GM19239 (cell line): ENCODE results near the gene TRIOBP.

Experiments
- DNase-seq: peaks from one replicate; pipeline ENCODE4 v3.0.0; 2011; ENCODE audit warnings: low spot score; ENCODE audit not compliant: insufficient read length
- FAIRE-seq: peaks from 2 replicates; lab custom pipeline; 2011; peaks lifted over from hg19 to GRCh38; lab: Jason Lieb, UNC

Gene TRIOBP

DNA sequence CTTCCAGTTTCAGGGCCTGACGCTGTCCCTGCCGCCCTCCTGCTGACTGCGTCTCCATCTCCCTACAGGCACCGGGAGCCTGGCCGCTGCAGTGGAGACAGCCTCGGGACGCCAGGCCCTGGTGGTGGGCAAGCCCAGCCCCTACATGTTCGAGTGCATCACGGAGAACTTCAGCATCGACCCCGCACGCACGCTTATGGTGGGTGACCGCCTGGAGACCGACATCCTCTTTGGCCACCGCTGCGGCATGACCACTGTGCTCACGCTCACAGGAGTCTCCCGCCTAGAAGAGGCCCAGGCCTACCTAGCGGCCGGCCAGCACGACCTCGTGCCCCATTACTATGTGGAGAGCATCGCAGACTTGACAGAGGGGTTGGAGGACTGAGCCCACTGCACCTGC, 31.4 kb upstream of the TRIOBP start:
- DNase-seq (no peak), FAIRE-seq (no peak)

DNA sequence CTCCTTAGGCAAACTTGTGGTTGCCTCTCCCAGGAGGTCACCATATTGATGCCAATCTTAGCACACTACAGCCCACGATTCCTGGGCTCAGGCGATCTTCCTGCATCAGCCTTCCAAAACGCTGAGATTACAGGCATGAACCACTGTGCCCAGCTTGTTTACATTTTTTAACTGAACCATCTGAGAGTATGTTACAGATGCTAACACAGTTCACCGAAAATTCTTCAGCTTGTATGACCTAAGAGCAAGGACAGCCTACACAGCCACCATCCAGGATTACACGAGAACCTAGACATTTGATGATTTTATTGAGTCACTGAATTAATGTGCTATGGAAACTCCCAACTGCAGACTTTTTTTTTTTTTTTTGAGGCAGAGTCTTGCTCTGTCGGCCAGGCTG, 27.3 kb upstream of the TRIOBP start:
- no peak for FAIRE-seq

DNA sequence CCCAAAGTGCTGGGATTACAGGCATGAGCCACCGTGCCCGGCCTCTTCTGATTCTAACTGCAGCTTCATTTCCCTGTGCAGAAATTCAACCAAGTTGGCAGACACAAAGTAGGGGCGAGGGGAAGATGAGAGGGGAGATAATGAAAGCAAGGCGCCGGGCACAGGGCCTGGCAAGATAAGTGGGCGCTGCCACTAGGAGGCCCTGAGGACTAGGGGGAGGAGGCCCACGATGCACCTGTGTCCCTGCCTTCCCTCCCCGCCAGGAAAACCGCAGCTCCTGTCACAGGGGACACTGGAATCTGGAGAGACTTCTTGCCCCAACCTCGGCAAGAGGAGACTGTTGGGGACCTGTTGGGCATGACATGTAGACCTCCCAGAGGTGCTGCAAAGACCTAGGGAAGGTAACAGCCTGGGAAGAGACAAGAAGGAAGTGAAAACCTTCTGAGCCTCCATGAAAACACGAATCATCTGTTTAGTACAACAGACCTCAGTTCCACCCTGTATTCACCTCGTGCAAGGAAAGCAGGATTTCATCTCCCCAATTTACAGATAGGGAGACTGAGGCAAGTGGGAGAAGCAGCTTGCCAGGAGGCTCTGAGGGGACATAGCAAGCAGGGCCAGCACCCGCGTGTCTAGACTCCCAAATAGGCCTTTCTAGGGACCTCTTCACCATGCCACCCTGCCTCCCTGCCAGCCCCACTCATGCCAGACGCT, 24.5 kb upstream of the TRIOBP start:
- DNase-seq (no peak), FAIRE-seq (peak; percentile 47)

More for the DNA sequence above, 27.3 kb upstream of the TRIOBP start:
- DNase-seq, result no peak

DNA sequence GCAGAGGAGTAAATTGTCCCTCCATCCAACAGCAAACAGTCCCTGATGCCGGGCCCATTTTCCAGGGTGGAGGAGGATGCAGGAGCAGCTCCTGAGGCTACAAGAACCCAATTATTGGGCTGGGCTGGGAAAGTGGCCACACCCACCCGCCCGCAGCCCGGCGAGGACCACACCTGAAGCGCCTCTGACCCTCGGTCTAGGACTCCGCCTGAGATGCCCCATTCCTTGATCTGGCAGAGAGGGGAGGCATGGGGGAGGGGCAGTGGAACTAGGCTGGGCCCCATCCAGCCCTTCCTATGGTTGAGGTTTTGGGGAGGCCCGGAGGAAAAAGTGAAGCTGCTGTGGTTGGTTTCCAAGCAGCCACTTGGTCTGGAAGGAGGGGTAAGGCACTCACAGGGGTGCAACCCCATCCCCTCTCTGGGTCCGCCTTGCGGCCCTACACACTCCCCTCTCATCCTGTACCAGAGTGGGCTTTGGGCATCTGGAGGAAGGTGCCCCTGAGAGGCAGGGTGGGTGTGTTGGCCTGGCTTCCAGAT, 23.9 kb upstream of the TRIOBP start:
- DNase-seq (no peak), FAIRE-seq (no peak)

DNA sequence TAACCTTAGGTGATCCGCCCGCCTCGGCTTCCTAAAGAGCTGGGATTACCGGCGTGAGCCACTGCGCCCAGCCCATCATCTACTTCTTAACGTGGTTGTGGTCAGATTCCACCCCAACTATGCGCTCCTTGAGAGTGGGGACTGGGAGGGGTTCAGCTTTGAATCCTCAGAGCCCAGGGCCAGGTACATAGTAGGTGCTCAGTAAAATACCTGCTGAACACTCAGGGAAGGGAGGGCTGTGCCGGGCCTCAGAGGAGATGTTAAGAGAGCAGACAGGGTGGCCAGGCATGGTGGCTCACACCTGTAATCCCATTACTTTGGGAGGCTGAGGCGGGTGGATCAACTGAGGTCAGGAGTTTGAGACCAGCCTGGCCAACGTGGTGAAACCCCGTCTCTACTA, 22.6 kb upstream of the TRIOBP start:
- no peak for FAIRE-seq
- no peak for DNase-seq

DNA sequence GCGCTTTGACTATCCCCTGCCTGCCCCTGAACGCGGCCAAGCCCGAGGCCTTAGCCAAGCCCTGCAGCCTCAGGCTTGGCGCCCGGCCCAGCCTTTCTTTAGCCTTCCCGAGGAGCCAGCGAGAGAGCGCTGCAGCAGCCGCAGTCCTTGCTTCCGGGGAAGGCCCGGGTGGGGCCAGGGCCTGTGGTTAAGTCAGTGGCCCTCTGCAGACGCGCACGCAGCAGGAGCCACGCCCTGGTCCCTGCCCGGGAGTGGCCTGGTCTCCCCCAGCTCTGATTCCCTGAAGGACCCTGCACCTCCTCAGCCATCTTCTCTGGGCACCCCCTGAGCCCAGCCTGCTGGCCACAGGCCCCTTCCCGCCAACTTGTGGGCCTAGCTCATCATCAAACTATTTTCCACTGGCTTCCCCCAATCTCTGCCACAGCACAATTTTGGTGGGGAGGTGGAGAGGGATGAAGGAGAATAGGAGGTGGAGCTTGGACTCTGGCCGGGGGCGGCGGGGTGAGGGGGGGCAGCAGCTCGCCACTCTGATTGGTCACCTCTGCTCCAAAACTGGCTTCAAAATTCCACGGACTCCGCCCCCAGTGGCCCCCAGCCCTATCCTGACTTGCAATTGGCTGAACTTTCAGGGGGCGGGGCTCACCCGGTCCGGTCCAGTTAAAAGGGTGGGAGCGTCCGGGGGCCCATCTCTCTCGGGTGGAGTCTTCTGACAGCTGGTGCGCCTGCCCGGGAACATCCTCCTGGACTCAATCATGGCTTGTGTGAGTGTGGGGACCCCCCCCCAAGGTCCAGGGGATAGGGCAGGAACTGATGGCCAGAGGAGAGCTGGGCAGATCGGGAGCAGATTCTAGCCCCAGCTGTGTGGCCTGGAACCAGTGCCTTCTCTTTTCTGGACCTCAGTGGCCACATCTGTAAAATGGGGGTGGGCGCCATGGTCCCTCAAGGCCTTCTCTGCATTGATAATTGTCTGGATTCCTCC, 21.6 kb upstream of the TRIOBP start, which contains the start of gene LGALS1:
TSS of gene LGALS1 (plus strand) at position 686 of the 979 bp plus-strand sequence. CDS start at position 753, 67 bp downstream.
- DNase-seq (peak; percentile 80), FAIRE-seq (peak; percentile 93)

DNA sequence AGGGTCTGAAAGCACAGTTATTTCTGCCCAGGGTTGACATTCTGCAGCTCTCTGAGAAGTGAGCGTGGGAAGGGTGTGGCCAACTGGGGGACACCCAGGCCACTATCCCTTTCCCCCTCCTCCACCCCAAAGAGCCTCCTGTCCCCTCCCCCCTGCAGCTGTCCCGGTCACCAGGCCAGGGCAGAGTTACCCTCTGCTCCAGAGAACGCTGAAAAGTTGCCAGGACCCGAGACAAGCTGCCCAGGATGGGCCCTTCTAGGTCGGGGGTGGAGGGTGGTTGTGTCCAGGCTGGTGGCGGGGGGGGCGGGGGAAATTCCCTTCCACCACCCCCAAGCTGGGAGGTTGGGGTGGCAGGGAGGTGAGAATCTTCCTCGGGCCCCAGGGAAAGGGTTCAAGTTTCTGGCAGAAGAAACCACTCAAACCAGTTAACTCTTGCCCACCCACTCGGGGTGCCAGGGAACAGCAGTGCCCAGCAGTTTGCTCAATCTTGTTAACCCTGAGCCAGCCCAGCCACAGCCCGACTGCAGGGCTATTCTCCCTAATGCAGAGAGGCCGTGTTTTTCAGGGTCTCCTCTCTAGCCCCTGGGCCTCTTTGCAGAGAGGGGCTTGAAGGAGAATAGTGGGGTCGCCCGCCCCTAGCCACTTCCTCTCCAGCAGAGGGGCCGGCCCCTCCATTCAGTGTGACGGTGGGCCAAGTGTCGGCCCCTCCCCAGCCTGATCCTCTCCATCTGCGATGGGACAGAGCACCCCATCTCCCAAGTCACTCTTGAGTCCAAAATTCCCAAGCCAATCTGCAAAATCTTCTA, 20.7 kb upstream of the TRIOBP start:
- FAIRE-seq (no peak), DNase-seq (no peak)

DNA sequence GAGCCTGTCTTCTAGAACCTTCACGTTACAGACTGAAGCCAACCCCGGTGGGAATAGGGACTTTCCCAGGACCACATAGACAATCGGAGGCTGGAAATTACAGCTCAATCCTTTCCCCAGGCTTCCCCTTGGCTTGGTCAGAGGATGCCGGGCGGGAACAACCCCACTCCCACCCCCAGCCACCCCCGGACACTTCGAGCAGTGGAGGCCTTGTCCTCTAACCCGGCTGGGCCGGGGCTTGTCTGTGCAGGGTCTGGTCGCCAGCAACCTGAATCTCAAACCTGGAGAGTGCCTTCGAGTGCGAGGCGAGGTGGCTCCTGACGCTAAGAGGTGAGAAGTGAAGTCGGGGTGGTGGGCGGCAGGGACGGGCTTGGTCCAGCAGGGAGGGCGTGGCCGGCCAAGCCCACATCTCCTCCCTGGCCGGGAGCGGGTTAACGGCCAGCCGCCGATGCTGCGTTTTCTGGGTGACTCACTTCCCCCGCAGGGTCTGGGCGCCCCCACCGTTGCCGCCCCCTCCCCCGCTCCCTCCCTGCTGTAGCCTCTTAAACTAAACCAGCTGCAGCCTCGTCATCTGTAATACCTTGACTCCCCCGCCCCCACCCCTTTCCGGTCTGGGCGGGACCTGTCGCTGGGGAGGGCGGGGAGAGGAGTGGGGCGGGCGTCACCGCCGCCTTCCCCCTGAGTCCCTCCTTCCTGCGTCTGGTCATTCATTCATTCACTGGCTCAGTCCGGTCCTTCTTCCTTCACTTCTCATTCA, 19.9 kb upstream of the TRIOBP start:
- DNase-seq (peak; percentile 69), FAIRE-seq (peak; percentile 93)

DNA sequence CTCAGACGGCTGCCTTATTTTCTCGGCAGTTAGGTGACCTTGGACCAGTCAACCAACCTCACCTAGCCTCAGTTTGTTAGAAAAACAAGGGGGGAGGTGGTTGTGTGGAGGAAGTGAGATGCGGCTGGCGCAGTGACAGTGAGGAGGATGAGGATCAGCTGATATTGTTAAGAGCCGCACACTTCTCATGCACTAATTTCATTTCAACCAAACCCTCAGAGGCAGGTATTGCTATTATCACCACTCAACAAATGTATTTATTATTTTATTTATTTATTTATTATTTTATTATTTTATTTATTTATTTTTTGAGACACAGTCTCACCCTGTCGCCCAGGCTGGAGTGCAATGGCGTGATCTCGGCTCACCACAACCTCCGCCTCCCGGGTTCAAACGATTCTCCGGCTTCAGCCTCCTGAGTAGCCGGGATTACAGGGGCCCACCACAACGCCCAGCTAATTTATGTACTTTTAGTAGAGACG, 19.3 kb upstream of the TRIOBP start:
- DNase-seq (no peak), FAIRE-seq (no peak)

DNA sequence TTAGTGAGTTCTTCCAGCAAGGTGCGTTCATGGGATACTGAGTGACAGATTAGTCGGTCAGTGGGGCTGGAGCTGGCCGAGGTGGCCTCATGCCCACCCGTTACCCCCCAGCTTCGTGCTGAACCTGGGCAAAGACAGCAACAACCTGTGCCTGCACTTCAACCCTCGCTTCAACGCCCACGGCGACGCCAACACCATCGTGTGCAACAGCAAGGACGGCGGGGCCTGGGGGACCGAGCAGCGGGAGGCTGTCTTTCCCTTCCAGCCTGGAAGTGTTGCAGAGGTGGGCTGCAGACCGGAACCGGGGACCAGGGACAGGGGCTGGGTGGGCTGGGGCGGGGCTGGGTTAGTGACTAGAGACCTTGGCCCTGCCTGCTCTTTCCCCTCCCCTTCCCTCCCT, 18.5 kb upstream of the TRIOBP start:
- FAIRE-seq (no peak), DNase-seq (no peak)

DNA sequence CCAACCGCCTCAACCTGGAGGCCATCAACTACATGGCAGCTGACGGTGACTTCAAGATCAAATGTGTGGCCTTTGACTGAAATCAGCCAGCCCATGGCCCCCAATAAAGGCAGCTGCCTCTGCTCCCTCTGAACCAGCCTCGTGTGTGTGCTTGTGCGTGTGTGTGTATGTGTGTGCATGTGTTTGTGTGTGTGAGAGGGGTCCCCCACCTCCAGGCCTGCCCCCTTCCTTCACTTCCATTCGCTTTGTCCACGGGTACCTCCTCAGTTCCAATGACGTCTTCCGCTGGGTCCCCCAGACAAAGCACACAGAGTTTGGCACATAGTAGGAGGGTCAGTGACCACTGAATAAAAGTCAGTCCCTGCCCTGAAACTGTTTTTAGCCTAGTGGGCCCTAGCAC, 17.2 kb upstream of the TRIOBP start:
- FAIRE-seq (no peak), DNase-seq (no peak)

DNA sequence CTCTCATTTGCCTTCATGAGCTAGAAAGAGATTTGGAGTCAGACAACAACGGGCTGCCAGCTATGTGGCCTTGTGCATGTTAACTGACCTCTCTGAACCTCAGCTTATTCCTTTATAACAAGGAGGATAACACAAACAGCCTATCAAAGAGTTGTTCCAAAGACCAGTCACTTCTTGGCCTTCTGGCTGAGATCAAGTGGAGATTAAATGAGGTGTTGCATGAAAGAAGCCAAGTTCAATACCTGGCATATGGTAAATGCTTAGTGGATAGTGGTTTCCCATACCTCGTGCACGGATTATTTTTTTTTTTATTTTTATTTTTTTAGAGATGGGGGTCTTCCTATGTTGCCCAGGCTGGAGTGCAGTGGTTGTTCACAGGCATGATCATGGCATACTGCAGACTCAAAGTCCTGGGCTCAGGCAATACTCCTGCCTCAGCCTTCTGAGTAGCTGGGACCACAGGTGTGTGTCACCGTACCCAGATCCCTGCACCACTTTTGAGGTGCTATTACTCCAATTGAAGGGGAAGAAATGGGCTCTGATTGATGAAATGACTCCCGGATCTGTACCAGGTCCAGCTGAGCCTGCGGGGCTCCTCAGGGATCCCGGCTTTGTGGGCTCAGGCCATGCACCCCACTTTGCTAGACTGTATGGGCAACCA, 16.5 kb upstream of the TRIOBP start:
- DNase-seq (no peak), FAIRE-seq (no peak)

DNA sequence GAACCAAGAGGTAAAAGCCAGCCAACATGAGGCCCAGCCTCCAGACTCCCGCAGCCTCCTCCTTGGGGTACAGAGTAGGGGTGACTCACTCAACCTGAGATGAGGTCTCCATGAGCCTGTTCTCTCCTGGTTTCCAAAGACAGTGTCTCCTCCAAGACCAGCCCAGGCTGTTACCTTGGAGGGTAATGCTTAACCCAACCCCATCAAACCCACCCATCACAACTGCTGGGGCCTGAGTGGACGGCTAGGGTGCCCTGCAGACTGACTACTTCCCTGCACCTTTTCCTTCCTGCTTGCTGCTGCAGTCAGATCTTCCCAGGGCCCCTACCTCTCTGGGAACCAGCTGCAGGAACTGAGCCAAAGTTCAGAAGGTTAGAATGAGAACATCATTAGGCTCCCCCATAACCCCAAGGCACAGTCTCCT, 15.8 kb upstream of the TRIOBP start:
- no peak for DNase-seq
- no peak for FAIRE-seq

DNA sequence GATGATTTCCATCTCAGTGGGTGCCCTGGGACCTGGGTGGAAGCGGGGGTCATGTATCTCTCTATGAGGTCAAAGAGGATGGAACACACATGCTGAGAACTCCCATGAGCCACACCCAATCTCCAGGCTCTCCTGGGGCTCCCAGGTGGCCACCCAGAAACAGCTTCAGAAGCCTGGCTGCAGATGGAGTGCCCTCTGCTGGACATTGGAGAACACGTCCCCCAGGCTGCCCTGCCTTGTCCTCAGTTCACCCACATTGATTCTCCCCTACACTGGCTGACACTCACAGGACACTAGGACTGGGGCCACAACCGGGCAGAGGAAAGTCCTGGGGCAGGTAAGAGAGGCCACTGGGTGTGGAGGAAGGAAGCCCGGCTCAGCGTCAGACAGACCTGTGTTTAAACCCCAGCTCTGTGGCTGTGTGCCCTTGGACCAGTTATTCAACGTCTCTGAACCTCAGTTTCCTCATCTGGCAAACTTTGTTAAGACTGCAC, 15.2 kb upstream of the TRIOBP start:
- FAIRE-seq, result peak; percentile 97
- DNase-seq, result peak; percentile 56

DNA sequence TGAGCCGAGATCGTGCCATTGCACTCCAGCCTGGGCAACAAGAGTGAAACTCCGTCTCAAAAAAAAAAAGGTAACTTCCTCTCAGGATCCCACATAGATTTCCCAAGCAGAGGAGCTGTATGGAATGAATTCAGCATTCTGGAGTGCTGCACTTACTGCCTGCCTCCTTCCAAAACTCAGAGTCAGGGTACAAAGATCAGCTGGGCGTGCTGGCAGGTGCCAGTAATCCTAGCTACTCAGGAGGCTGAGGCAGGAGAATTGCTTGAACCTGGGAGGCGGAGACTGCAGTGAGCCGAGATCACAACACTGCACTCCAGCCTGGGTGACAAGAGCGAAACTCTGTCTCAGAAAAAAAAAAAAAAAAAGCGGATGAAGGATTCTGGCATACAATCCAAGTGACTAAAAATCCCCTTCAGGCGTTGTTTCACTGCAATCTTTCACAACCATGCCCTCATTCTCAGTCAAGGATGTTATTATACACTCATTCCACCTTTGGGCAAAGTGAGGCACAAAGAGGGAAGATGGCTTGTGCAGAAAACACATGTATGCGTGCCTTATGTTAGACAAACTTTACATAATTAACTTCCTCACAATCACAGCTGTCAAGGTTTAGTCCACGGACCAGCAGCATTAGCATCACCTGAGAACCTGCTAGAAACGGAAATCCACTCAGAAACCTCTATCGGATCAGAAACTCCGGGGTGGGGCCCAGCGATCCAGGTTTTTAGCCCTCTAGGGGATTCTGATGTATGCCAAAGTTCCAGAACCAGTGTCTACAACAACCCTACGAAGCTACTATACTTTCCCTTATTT, 11.8 kb upstream of the TRIOBP start:
- FAIRE-seq (no peak), DNase-seq (no peak)

DNA sequence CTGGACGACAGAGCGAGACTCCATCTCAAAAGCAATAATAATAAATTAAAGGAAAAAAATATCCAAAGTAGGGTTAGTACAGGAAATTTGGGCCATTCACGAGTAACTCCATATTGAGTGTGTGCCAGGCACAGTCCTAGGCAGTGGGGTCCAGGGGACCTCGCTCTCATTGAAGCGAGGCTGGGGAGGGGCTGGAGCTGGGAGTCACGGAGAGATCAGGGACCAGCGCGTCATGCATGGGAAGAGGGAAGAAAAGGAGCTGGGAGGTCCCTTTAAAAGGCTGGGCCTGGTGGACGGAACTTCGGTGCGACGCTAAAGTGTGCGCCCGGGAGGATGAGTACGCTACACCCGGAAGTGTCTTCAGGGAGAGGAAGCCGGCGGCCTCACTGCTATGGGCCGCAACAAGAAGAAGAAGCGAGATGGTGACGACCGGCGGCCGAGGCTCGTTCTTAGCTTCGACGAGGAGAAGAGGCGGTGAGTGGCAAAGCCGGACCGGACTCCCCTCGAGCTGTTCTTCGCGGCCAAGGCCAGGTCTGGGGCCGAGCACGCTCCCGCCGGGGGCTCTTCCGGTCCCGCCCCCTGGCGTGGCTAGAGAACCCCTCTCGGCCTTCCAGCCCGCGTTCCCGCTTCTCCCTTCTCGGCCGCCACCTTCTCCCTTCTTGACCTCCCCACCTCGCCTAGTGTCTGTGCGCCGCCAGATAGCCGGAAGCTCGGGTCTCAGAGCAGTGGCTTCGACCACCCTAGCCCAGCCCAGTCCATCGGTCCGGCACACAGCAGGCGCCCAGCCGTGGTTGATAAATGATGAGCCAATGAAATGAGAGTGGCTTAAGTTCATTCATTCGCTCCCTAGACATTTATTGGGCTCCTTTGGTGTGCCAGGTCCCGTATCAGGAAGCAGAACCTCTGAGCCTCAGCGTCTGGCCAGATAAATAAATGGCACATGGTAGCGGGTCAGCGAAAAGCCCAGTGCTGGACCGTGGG, 10.6 kb upstream of the TRIOBP start, which contains the start of gene NOL12:
TSS of gene NOL12 (plus strand) at position 342 of the 981 bp plus-strand sequence. CDS start at position 392, 50 bp downstream.
- peak; percentile 80 for DNase-seq
- peak; percentile 92 for FAIRE-seq
